Measurements from ENCODE around the gene CITED2. TPM values are rescaled to one million over a fixed set of nuclear protein-coding genes. Genes with fewer than 3 reads are reported as not detected.
A peak's percentile ranks its signal among the peaks of the same experiment; 100 is the strongest.

The CITED2 gene
- total and polyA plus RNA-seq, 2 of the 8 experiments (the other 6 are each of a cell fraction or from before 2014, with no cell fraction given) = 89.1 to 115 TPM

- peak overlapping the region; percentile 53; the same call in 1 of the 2 replicates for H2BK12ac ChIP-seq (ENCODE audit: low read depth, low read length)
- no peak overlapping the region for H3K56ac ChIP-seq (replicated peaks; ENCODE audit: insufficient read length, low read depth, low read length)
- no peak overlapping the region for H3K27ac ChIP-seq (ENCODE audit: low read depth, low read length)
- H2BK20ac ChIP-seq (ENCODE audit: low read length) = no peak overlapping the region
- DNase-seq (ENCODE audit: low read depth in 1 of 2, low spot score in 2 of 2) (no peak), FAIRE-seq (no peak)
- WGBS, 2 experiments (ENCODE audit: extremely low coverage in 1 of 2, insufficient coverage in 1 of 2, insufficient read length in 1 of 2, insufficient replicate concordance in 2 of 2, low coverage in 1 of 2, low lambda C conversion rate in 2 of 2, missing lambda C conversion rate in 1 of 2) = 95% methylated on average over 9 of the region's 9 CpGs; no CpG with 5 or more reads in 1 of the 2 experiments
- H3K79me2 ChIP-seq (ENCODE audit: control insufficient read depth in 1 of 2, insufficient read depth in 2 of 2, low read length in 2 of 2) = no peaks in the 10 kb centered on the region
- CTCF ChIA-PET (ENCODE audit: partially characterized antibody) = interaction anchor here (0.6 to 0.7 kb wide), 3 partner anchors 16 to 209 kb away, joined by 3 read pairs; no protein-coding TSS in a partner anchor
- H4K8ac ChIP-seq (ENCODE audit: extremely low read depth, insufficient read depth, low read length) = no peak overlapping the region
- no peaks in the 10 kb centered on the region for H3K23me2 ChIP-seq (ENCODE audit: low read depth, low read length)
- H3K27me3 ChIP-seq (replicated peaks in 1 of 4; ENCODE audit: control insufficient read depth in 3 of 4, extremely low read depth in 1 of 4, insufficient read depth in 3 of 4, low read length in 3 of 4) = no peaks in the 10 kb centered on the region
- no peak overlapping the region for H4K5ac ChIP-seq (ENCODE audit: insufficient read length, low read depth, low read length)
- POLR2A ChIA-PET (ENCODE audit: partially characterized antibody) = interaction anchor here (0.8 kb wide), 1 partner anchor 18 kb away, joined by 3 read pairs; no protein-coding TSS in a partner anchor
- H3K4me2 ChIP-seq (ENCODE audit: insufficient read depth in 1 of 2, low read depth in 2 of 2, low read length in 2 of 2) = no peak overlapping the region
- H3K4me1 ChIP-seq (replicated peaks in 1 of 4; ENCODE audit: control insufficient read depth in 3 of 4, insufficient read depth in 4 of 4, low read length in 3 of 4) = peaks cover 0 to 3% (median 0%) of the 10 kb centered on the region in 4 experiments; a peak in 1 of 7 replicates
- no peaks in the 10 kb centered on the region for H3K36me3 ChIP-seq (ENCODE audit: control insufficient read depth in 2 of 4, insufficient read depth in 4 of 4, low read length in 3 of 4)
- no peak overlapping the region for H2BK15ac ChIP-seq (ENCODE audit: low read length)
- H2AK5ac ChIP-seq (ENCODE audit: low read depth, low read length) = no peak overlapping the region; the same call in 1 of the 2 replicates
- H2BK120ac ChIP-seq (replicated peaks; ENCODE audit: low read depth, low read length) = no peak overlapping the region
- no peak overlapping the region for H2BK5ac ChIP-seq (ENCODE audit: low read depth, low read length)
- no peaks in the 10 kb centered on the region for H3K79me1 ChIP-seq (ENCODE audit: low read depth, low read length)
- no peak overlapping the region for H3K4me3 ChIP-seq (ENCODE audit: extremely low read depth in 1 of 4, insufficient read depth in 2 of 4, low read depth in 3 of 4, low read length in 4 of 4)
- no peak overlapping the region for H3K4ac ChIP-seq (replicated peaks; ENCODE audit: insufficient read length, low read depth, low read length)
- H3K14ac ChIP-seq (ENCODE audit: insufficient read length) = no peak overlapping the region
- no peak overlapping the region for H4K91ac ChIP-seq (replicated peaks; ENCODE audit: insufficient read length, low read length)
- no peaks in the 10 kb centered on the region for H3K9me3 ChIP-seq (ENCODE audit: insufficient read depth in 2 of 2, low read depth in 1 of 2, low read length in 1 of 2)
- no peak overlapping the region for H3K23ac ChIP-seq (ENCODE audit: insufficient read length)
- no peaks in the 10 kb centered on the region for H4K20me1 ChIP-seq (replicated peaks in 1 of 2; ENCODE audit: control insufficient read depth in 1 of 2, insufficient read depth in 2 of 2, low read length in 2 of 2)
- no peak overlapping the region for H3K9ac ChIP-seq (replicated peaks in 1 of 4; ENCODE audit: extremely low read depth in 1 of 4, low read depth in 3 of 4, low read length in 3 of 4)
- H3K18ac ChIP-seq (ENCODE audit: extremely low read depth, low read length) = no peak overlapping the region
- no peak overlapping the region for H2AFZ ChIP-seq (ENCODE audit: low read length)
- TF ChIP-seq RBBP5 (IDR thresholded peaks at IDR 0.05; ENCODE audit: borderline replicate concordance, low read depth, low read length) = no peak
- TF ChIP-seq CHD2 (IDR thresholded peaks at IDR 0.05; ENCODE audit: low read length) = no peak
- TF ChIP-seq RNF2 (IDR thresholded peaks at IDR 0.05; ENCODE audit: borderline replicate concordance, low read depth, low read length, missing control alignments, poor library complexity, severe bottlenecking) = no peak
- TF ChIP-seq SIN3A (conservative IDR thresholded peaks at IDR 0.05 in 1 of 2, IDR thresholded peaks at IDR 0.05 in 1 of 2; ENCODE audit: low read depth in 1 of 2, low read length in 2 of 2) = no peak
- TF ChIP-seq TAF7 (optimal IDR thresholded peaks at IDR 0.05; ENCODE audit: borderline replicate concordance, low read depth, low read length) = no peak
- TF ChIP-seq CBX5 (IDR thresholded peaks at IDR 0.05; ENCODE audit: low read depth, low read length) = no peak
- TF ChIP-seq, protein P1, sequence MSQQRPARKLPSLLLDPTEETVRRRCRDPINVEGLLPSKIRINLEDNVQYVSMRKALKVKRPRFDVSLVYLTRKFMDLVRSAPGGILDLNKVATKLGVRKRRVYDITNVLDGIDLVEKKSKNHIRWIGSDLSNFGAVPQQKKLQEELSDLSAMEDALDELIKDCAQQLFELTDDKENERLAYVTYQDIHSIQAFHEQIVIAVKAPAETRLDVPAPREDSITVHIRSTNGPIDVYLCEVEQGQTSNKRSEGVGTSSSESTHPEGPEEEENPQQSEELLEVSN (IDR thresholded peaks at IDR 0.05) = no peak
- TF ChIP-seq RAD21 (IDR thresholded peaks at IDR 0.05 in 1 of 2, conservative IDR thresholded peaks at IDR 0.05 in 1 of 2; ENCODE audit: low read depth in 2 of 2, low read length in 2 of 2) = no peak
- TF ChIP-seq SIRT6 (IDR thresholded peaks at IDR 0.05; ENCODE audit: low read length) = no peak
- TF ChIP-seq TBP (IDR thresholded peaks at IDR 0.05; ENCODE audit: low read depth, low read length) = no peak
These were observed 47.9 kb upstream of the CITED2 start for GRCh38 chr6:139422105-139423036.
